A549 treated with DMSO at 1 μM for 4 hours (cell line): ENCODE measurements around the gene VCAM1. TPM values are rescaled to one million over a fixed set of nuclear protein-coding genes. Genes with fewer than 3 reads are reported as not detected.

ENCODE experiments used
- total RNA-seq: library from RNA; stranded (reverse); fragments of 200-300 nt; extraction: Qiagen RNA extraction; gene quantifications from 5 replicates; pipeline ENCODE4 v1.2.3, GENCODE V29; 2022; ENCODE audit warnings: low read depth

VCAM1 gene
- total RNA-seq: 0.03 to 0.05 TPM (median 0.05 TPM) in 3 of 5 replicates, not detected in the others

GRCh38 chr1:100719490-100719889, at the start of gene VCAM1:
Gene VCAM1, plus strand, starts transcription at chr1:100719742. Its CDS starts 119 bp downstream, at chr1:100719861.

Other genes with a start within 250 kb of the VCAM1 start
- not detected in 5 replicates for gene GPR88, start 181.6 kb upstream of the VCAM1 start, total RNA-seq
- 6.7 to 10.8 TPM (median 8.6 TPM) in 5 replicates for gene EXTL2, start 175.1 kb downstream of the VCAM1 start, total RNA-seq
- gene SLC30A7, start 176.3 kb downstream of the VCAM1 start, total RNA-seq: 9.2 to 12.8 TPM (median 11.6 TPM) in 5 replicates